Stomach (tissue), 4 donors: ENCODE data around the gene BOK.

Source experiments
- CTCF ChIP-seq, 7 experiments: fragments of 450-650 bp in 4 of 7; fragments of 200-600 bp in 3 of 7; sonication (generic) in 3 of 7; IDR thresholded peaks; one replicate each; pipeline ENCODE4 v1.5.1; 2016 to 2019; ENCODE audit warnings: antibody characterized with exemption in 7 of 7, control low read depth in 2 of 7, mild to moderate bottlenecking in 1 of 7
- EP300 ChIP-seq: sonication (generic); formaldehyde crosslinking; IDR thresholded peaks from one replicate; pipeline ENCODE4 v1.6.1; 2017; ENCODE audit warnings: antibody characterized with exemption
- POLR2AphosphoS5 ChIP-seq, 3 donors: sonication (generic); formaldehyde crosslinking; IDR thresholded peaks; one replicate each; pipeline ENCODE4 v1.6.1; 2016; ENCODE audit warnings: antibody characterized with exemption in 3 of 3

- TF ChIP-seq CTCF (IDR thresholded peaks at IDR 0.05) (no peak), POLR2AphosphoS5 (IDR thresholded peaks at IDR 0.05) (no peak), EP300 (no peak)
Measured at GRCh38 chr2:241534293-241534692, 24.3 kb upstream of the BOK start.
